ENCODE measurements around the gene PSMA5. TPM values are rescaled to one million over a fixed set of nuclear protein-coding genes. Genes with fewer than 3 reads are reported as not detected.

Gene PSMA5
- total and polyA plus RNA-seq, 2 donors (not counting 1 experiment from before 2014, with no cell fraction given) = 26.3 to 62.9 TPM

GRCh38 chr1:109383854-109384253 is 42.4 kb downstream of the PSMA5 start:
- Histone ChIP-seq H3K27ac (ENCODE audit: low read length in 2 of 2) (no peak overlapping the region), H2AFZ (ENCODE audit: insufficient read depth, low read depth, low read length, poor library complexity, severe bottlenecking) (no peak overlapping the region), H3K36me3 (replicated peaks in 1 of 2; ENCODE audit: control extremely low read depth in 1 of 2, control insufficient read depth in 1 of 2, extremely low read depth in 1 of 2, insufficient read depth in 2 of 2, low read length in 1 of 2) (no peaks in the 10 kb centered on the region), H3K9ac (ENCODE audit: low read length) (no peak overlapping the region), H4K20me1 (ENCODE audit: control insufficient read depth, insufficient read depth, low read length, poor library complexity, severe bottlenecking) (no peaks in the 10 kb centered on the region), H3K4me3 (ENCODE audit: control extremely low read depth in 1 of 5, extremely low read depth in 1 of 5, insufficient read depth in 1 of 5, low read depth in 2 of 5, low read length in 4 of 5) (no peak overlapping the region), H3K4me2 (replicated peaks; ENCODE audit: low read depth, low read length, poor library complexity, severe bottlenecking) (no peak overlapping the region), H3K9me3 (ENCODE audit: control extremely low read depth in 1 of 3, control insufficient read depth in 2 of 3, insufficient read depth in 1 of 3, low read length in 2 of 3) (no peaks in the 10 kb centered on the region), H3K27me3 (replicated peaks in 1 of 4; ENCODE audit: control extremely low read depth in 1 of 4, control insufficient read depth in 3 of 4, insufficient read depth in 4 of 4, low read length in 3 of 4) (peaks cover 0 to 23% (median 20%) of the 10 kb centered on the region in 4 experiments), H3K4me1 (ENCODE audit: control insufficient read depth in 2 of 2, insufficient read depth in 2 of 2, low read length in 2 of 2) (no peaks in the 10 kb centered on the region), H3K79me2 (ENCODE audit: control insufficient read depth, insufficient read depth, low read length) (no peaks in the 10 kb centered on the region)
- Mint-ChIP-seq H3K27ac (no peak overlapping the region), H3K4me1 (no peaks in the 10 kb centered on the region), H3K27me3 (peaks cover 44% of the 10 kb centered on the region), H3K9me3 (ENCODE audit: insufficient read depth) (no peaks in the 10 kb centered on the region), H3K4me3 (no peak overlapping the region)
- WGBS (ENCODE audit: insufficient coverage) = 90% methylated on average over 2 of the region's 7 CpGs
- CTCF ChIA-PET = interaction anchor here (4.4 kb wide), 1 partner anchor 15 kb away, joined by 25 read pairs; the partner anchor contains the start of gene SORT1
- POLR2A ChIA-PET = no interaction called here
- intact Hi-C loops (cut with micrococcal nuclease) = no loop called here
- TF ChIP-seq EZH2 (IDR thresholded peaks at IDR 0.05; ENCODE audit: borderline replicate concordance, insufficient read depth, low read depth, low read length, poor library complexity, severe bottlenecking) (no peak), CTCF (IDR thresholded peaks at IDR 0.05) (no peak)
- DNase-seq (no peak), ATAC-seq (ENCODE audit: low read depth) (no peak)

GRCh38 chr1:109383087-109383779 is 43.0 kb downstream of the PSMA5 start:
- no peaks in the 10 kb centered on the region for H3K9me3 Mint-ChIP-seq (ENCODE audit: insufficient read depth)
- WGBS (ENCODE audit: insufficient coverage) = 100% methylated on average over 1 of the region's 2 CpGs
- H3K4me1 Mint-ChIP-seq = no peaks in the 10 kb centered on the region
- no peak for DNase-seq
- ChIA-PET CTCF (interaction anchor here (4.4 kb wide), 1 partner anchor 16 kb away, joined by 25 read pairs; the partner anchor contains the start of gene SORT1), POLR2A (no interaction called here)
- TF ChIP-seq CTCF (IDR thresholded peaks at IDR 0.05) (no peak), EZH2 (IDR thresholded peaks at IDR 0.05; ENCODE audit: borderline replicate concordance, insufficient read depth, low read depth, low read length, poor library complexity, severe bottlenecking) (no peak)
- Histone ChIP-seq H2AFZ (ENCODE audit: insufficient read depth, low read depth, low read length, poor library complexity, severe bottlenecking) (no peak overlapping the region), H4K20me1 (ENCODE audit: control insufficient read depth, insufficient read depth, low read length, poor library complexity, severe bottlenecking) (no peaks in the 10 kb centered on the region), H3K4me3 (ENCODE audit: control extremely low read depth in 1 of 5, extremely low read depth in 1 of 5, insufficient read depth in 1 of 5, low read depth in 2 of 5, low read length in 4 of 5) (no peak overlapping the region), H3K27me3 (replicated peaks in 1 of 4; ENCODE audit: control extremely low read depth in 1 of 4, control insufficient read depth in 3 of 4, insufficient read depth in 4 of 4, low read length in 3 of 4) (peaks cover 0 to 19% (median 14%) of the 10 kb centered on the region in 4 experiments), H3K9ac (ENCODE audit: low read length) (no peak overlapping the region), H3K4me1 (ENCODE audit: control insufficient read depth in 2 of 2, insufficient read depth in 2 of 2, low read length in 2 of 2) (no peaks in the 10 kb centered on the region), H3K36me3 (replicated peaks in 1 of 2; ENCODE audit: control extremely low read depth in 1 of 2, control insufficient read depth in 1 of 2, extremely low read depth in 1 of 2, insufficient read depth in 2 of 2, low read length in 1 of 2) (no peaks in the 10 kb centered on the region), H3K9me3 (ENCODE audit: control extremely low read depth in 1 of 3, control insufficient read depth in 2 of 3, insufficient read depth in 1 of 3, low read length in 2 of 3) (no peaks in the 10 kb centered on the region), H3K4me2 (replicated peaks; ENCODE audit: low read depth, low read length, poor library complexity, severe bottlenecking) (no peak overlapping the region), H3K27ac (ENCODE audit: low read length in 2 of 2) (no peak overlapping the region), H3K79me2 (ENCODE audit: control insufficient read depth, insufficient read depth, low read length) (no peaks in the 10 kb centered on the region)
- intact Hi-C loops (cut with micrococcal nuclease) = no loop called here
- no peak for ATAC-seq (ENCODE audit: low read depth)
- peaks cover 39% of the 10 kb centered on the region for H3K27me3 Mint-ChIP-seq
- H3K27ac Mint-ChIP-seq = no peak overlapping the region
- no peak overlapping the region for H3K4me3 Mint-ChIP-seq

All from B cell (primary cell).